ENCODE results near the gene NFATC2.
A peak's percentile ranks its signal among the peaks of the same experiment; 100 is the strongest.

The NFATC2 gene

GRCh38 chr20:51396365-51396909 is 146.1 kb downstream of the NFATC2 start:
- FAIRE-seq (no peak), DNase-seq (ENCODE audit: low spot score) (no peak)

- no peak for FAIRE-seq
- DNase-seq (ENCODE audit: low spot score) = no peak
These were observed 147.8 kb downstream of the NFATC2 start for GRCh38 chr20:51394706-51395105.

GRCh38 chr20:51393571-51393970 is 148.9 kb downstream of the NFATC2 start:
- DNase-seq (ENCODE audit: low spot score) (no peak), FAIRE-seq (no peak)

- no peak for FAIRE-seq
These were observed 149.8 kb downstream of the NFATC2 start for GRCh38 chr20:51392614-51393186.

GRCh38 chr20:51391926-51392325 is 150.6 kb downstream of the NFATC2 start:
- FAIRE-seq = no peak
- DNase-seq (ENCODE audit: low spot score) = no peak

More at GRCh38 chr20:51392614-51393186, 149.8 kb downstream of the NFATC2 start:
- DNase-seq (ENCODE audit: low spot score) = no peak

GRCh38 chr20:51389543-51390264 is 152.8 kb downstream of the NFATC2 start:
- DNase-seq (ENCODE audit: low spot score) = no peak
- no peak for FAIRE-seq

- DNase-seq (ENCODE audit: low spot score) (no peak), FAIRE-seq (no peak)
These were observed 153.6 kb downstream of the NFATC2 start for GRCh38 chr20:51388756-51389542.

GRCh38 chr20:51388227-51388626 is 154.3 kb downstream of the NFATC2 start:
- FAIRE-seq (no peak), DNase-seq (ENCODE audit: low spot score) (peak; percentile 55)

- no peak for FAIRE-seq
These were observed 155.2 kb downstream of the NFATC2 start for GRCh38 chr20:51387125-51387875.

GRCh38 chr20:51386586-51386985 is 155.9 kb downstream of the NFATC2 start:
- FAIRE-seq (no peak), DNase-seq (ENCODE audit: low spot score) (no peak)

More at GRCh38 chr20:51387125-51387875, 155.2 kb downstream of the NFATC2 start:
- DNase-seq (ENCODE audit: low spot score) = no peak

- DNase-seq (ENCODE audit: low spot score) = peak; percentile 55
- FAIRE-seq = no peak
These were observed 156.6 kb downstream of the NFATC2 start for GRCh38 chr20:51385646-51386530.

GRCh38 chr20:51384875-51385274 is 157.6 kb downstream of the NFATC2 start:
- no peak for FAIRE-seq
- no peak for DNase-seq (ENCODE audit: low spot score)

GRCh38 chr20:51383891-51384510 is 158.5 kb downstream of the NFATC2 start:
- peak; percentile 61 for FAIRE-seq

GRCh38 chr20:51382986-51383821 is 159.3 kb downstream of the NFATC2 start:
- DNase-seq (ENCODE audit: low spot score) (no peak), FAIRE-seq (no peak)

More at GRCh38 chr20:51383891-51384510, 158.5 kb downstream of the NFATC2 start:
- DNase-seq (ENCODE audit: low spot score) = no peak

GRCh38 chr20:51382111-51382985 is 160.2 kb downstream of the NFATC2 start:
- FAIRE-seq (no peak), DNase-seq (ENCODE audit: low spot score) (no peak)

- no peak for DNase-seq (ENCODE audit: low spot score)
- FAIRE-seq = no peak
These were observed 161.0 kb downstream of the NFATC2 start for GRCh38 chr20:51381557-51381956.
